Activated T-helper 9 cell treated with anti-CD3 and anti-CD28 coated beads, Interleukin-2, amount 50 U/mL, for 16 hours (primary cell): ENCODE data around the gene GTF3C4.

ENCODE experiments used
- DNase-seq: peaks from one replicate; pipeline ENCODE4 v3.0.0-alpha.2; 2020; ENCODE audit warnings: low read depth

GTF3C4 gene

DNA sequence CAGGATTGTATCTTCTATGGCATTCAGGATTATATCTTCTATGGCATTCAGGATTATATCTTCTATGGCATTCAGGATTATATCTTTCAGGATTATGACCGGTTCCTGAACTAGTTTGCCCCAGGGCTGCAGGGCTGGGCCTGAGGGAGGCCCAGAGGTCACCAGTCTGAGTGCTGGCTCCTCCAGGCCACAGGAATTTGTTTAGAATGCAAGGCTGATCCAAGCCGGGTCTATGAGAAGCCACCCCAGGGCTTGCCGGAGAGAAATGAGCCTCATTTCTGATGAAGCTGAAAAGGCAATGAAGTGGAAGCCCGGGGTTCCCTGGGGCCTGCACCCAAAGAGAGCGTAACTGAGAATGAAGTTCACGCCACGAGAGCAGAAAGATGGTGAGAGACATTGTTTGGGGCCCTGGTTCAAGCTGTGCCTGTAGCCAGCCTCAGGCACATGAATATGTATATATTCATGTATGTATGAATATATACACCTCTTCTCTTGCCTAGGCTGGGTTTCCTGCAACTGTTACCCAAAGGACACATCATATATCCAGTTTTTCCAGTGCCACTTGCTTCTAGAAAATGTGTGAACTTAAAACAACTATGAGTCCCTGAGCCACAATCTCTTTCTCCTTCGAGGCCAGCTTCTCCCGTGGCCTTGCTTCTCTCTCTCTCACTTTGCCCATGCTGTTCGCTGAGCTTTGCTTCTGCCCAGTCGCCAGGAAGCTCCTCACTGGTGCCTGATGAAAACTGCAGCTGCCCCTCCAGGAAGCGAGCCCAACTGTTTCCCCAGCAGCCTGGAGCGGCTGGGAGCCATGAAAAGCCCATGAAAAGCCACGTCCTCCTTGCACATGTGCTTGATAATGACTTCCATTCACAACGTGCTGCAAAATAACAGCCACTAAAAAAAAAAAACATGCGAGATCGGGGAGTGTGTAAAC lies 62.3 kb downstream of the GTF3C4 start:
- no peak for DNase-seq

DNA sequence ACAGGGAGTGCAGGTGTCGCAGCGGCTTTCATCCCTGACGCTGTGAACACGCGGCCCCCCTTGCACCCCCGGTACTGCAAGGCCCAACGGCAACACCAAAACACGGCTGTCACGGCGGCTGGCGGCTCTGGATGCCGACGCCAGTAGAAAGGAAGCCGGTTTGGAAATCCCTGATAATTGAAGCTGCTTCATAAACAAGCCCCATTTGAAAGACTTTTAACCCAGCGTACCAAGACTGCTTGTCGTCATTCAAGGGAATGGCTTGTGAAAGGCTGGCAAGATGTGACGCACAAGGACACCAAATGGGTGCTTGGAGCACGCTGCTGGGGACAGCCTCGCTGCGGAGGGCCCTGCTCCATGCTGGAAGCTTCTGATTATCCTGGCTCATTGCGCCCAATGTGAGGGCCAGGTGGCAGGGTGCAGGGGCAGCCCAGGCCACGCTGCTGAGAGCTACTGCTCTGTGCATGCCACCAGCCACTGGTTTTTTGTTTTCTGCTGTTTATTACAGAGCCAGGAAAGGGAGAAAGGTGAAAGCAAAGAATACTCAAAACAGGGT lies 63.1 kb downstream of the GTF3C4 start:
- no peak for DNase-seq

DNA sequence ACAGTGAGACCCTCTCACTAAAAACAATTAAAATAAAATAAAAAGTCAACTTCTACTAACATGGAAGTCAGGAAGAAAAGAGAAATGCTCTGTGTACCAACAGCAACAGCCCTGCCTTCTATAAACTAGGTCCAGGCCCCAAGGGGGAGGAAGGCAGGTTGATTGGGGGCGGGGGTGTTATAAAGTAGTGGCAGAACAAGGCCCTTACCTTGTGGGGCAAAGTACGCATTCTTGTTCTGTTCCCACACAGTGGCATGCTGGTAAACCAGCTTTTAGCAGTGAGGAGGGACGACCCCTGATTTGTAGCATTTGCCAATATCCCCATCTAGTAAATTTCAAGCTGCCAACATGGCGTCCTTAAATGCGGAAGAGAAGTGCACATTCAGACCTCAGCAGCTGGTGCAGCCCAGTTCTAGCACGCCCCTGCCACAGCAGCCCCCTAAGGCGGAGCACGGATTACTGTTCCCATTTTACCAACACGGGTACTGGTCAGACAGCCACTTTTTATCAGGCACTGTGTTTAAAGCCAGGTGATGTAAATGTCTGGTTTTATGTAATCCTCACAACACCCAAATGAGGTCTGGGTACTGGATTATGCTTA lies 69.5 kb downstream of the GTF3C4 start:
- DNase-seq = no peak

DNA sequence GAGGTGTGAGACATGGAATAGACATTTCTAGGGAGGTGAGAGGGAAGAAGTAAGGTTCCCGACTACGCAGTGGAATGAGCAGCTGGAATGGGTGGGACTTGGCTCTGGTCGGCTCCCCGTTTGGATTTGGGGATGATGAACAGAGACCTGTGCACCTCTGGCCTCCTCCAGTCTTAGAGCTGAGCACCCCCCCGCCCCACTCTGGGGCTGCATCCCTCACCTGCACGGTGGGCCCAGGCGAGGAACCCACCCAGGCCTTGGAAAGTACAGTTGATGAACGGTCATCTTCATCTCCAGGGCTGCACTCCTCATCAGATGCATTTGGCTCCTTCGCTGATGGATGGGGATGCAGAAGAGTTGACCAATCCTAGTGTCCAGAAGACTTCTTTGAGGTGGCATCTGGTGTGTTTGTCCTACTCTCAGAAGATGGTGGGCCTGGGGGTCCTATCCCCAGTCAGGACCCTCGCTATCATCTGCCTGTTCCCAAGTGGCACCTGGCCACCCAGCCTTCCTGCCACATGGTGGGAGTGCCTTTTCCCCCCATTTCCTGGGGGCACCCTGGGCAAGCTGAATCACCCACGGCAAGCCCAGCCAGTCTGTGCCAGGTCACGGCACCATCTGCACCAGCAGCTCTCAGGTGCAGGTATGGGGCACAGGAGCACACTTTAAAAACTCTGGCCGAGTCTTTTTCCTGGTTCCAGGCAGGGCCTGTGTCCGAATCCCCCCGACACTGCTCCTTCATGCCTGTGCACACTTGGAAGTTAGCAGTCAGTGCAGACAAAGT lies 70.5 kb downstream of the GTF3C4 start:
- no peak for DNase-seq

DNA sequence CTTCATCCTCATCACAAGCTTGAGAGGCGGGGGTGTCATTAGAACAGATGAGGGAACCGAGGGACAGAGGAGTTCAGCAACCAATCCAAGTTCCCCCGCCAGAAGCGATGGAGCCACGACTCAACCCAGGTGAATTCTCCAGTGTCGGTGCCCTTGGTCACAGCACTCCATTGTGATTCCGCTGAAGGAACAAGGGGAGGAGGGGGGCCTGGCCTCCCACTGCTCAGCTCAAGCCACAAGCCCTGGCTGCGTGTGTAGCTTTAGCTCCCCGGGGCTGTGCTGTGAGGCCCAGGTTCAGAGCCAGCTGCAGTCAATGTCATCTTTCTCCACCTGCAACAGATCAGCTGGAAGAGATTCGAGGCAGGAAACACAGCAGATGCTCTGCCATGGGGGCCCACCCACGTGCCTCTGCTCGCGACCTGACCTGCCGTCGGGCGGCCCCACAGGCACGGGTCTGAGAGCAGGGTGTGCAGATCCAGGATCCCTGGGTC lies 72.6 kb downstream of the GTF3C4 start:
- no peak for DNase-seq

DNA sequence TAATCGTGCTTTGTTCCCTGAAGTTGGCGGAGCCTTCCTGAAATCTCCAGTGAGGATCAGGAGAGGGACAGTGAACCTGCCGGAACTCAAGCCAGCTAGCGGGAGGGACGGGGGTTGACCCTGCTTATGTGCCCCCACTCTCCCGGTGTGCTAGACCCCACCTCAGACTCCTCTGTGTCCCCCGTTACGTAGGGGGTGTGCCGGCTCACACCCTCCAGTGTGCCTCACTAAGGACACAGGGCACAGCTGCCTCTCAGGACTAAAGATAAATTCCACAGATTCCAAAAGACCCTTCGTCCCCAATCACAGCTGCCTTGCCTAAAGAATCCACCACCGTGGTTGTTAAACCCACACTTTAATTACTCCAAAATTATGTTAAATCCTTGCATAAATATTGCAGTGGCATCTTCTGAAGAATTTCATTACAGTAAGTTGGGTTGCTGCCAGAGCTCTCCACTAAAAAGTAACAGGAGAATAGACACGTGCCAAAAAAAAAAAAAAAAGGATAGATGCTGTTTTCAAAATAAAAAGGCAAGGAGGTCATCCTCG lies 73.7 kb downstream of the GTF3C4 start:
- no peak for DNase-seq
